NCI-H1436 (cell line): ENCODE results near the gene SLC25A25.
A peak's percentile ranks its signal among the peaks of the same experiment; 100 is the strongest.
"Not testable (repeated sequence)": the region's sequence is repeated elsewhere in the genome, so short reads cannot be mapped to it uniquely, and the experiment has no call there.

Experiments used
- DNase-seq: peaks from one replicate; lab custom pipeline; 2025; lab: John Stamatoyannopoulos, UW

The SLC25A25 gene

GRCh38 chr9:128067645-128068385 lies at the start of gene SLC25A25:
Gene SLC25A25 (plus strand): TSS chr9:128068232. CDS start chr9:128068320, 88 bp downstream.
- peak; percentile 99 for DNase-seq

- DNase-seq: no peak
These were observed 47.3 kb upstream of the SLC25A25 start for GRCh38 chr9:128020692-128021091.

- DNase-seq: no peak
These were observed 46.9 kb upstream of the SLC25A25 start for GRCh38 chr9:128021098-128021497.

DNA sequence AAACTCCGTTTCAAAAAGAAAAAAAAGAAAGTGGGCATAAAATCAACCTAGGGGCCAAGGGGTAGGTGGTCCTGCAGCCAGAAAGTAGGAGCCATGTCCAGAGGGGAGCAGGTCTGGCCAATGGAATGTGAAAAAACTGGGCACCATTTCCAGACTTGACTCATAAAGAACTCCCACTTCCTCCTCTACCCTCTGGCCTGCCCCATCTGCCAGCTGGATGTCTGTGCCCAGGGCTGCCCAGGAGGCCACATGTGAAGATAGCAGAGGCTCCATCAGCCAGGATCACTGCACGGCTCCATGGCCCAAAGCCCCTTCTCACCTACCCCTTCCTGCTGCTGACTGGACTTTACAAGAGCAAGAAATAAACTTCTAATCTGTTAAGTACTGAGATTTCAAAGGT lies 45.1 kb upstream of the SLC25A25 start:
- no peak for DNase-seq

DNA sequence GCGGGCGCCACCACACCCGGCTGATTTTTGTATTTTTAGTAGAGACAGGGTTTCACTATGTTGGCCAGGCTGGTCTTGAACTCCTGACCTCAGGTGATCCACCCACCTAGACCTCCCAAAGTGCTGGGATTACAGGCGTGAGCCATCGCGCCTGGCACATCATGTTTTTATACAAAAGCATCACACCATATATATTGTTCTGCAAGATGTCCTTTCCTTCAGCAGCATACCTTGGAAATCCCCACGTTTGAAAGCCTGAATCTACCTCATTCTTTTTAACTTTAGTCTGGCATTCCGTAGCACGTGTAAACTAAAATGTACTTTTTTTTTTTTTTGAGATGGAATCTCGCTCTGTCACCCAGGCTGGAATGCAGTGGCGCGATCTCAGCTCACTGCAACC lies 44.4 kb upstream of the SLC25A25 start:
- not testable (repeated sequence) for DNase-seq

DNA sequence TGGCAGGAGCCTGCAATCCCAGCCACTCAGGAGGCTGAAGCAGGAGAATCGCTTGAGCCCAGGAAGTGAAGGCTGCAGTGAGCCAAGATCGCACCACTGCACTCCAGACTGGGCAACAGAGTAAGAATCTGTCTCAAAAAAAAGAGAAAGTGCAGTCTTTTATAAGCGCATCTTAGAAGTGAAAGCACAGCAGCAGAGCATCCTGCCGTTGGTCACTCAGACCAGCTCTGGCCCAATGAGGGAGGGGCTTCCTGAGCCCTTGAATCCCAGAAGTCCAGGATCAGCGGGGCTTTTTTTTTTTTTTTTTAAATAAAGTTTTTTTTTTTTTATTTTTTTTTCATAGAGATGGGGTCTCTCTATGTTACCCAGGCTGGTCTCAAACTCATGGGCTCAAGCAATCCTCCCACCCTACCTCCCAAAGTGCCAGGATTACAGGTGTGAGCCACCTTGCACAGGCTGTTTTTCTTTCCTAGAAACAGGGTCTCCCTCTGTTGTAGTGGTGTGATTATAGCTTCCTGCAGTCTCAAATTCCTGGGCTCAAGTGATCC lies 43.2 kb upstream of the SLC25A25 start:
- DNase-seq: no peak

GRCh38 chr9:128025736-128026135 lies 42.3 kb upstream of the SLC25A25 start:
- no peak for DNase-seq

- DNase-seq: no peak
These were observed 41.7 kb upstream of the SLC25A25 start for GRCh38 chr9:128026255-128026772.

DNA sequence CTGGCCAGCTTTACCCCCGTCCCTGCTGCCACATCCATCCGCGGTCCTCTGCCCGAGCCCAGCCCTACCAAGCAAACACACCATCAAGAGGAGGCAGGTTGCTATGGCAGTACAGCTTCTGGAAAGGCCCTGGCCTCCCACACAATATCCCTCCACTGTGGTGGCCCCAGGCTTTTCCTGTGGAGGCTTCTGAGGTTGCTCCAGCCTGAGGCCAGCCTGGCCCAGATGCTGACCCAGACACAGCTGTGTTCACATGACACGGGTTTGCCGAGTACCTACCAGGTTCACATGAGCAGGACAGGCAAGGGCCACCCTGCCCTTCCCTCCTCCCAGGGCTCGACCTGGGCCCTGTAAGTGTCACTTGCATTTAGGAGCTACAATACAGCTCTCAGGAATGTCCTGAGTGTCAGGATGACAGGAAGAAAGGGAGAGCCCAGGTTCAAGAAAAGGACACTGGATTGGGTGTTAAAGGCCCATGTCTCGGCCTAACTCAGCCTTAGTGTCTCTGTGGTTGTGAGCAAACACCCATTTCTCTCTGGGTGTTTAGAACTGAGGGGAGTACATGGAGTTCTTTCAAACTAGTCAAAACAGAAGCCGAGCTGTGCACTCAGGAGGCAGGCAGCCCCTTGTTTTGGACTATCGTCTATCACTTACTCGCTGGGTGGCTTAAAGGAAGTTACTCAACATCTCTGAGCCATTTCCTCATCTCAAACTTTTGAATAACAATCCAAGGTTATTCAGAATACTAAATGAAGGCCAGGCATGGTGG lies 41.1 kb upstream of the SLC25A25 start:
- no peak for DNase-seq

DNA sequence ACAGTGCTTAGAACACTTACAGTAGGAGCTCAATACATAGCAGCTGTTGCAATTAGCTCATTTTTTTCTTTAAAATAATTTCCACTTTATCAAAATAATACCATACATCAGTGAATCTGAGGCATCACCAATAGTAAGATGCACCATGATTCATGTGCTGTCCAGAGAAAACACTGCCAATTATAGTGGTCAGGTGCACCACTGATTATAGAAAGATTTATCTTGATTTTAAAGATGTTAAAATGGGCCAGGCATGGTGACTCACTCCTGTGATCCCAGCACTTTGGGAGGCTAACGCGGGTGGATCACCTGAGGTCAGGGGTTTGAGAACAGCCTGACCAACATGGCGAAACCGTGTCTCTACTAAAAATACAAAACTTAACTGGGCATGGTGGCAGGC lies 40.3 kb upstream of the SLC25A25 start:
- DNase-seq: no peak

DNA sequence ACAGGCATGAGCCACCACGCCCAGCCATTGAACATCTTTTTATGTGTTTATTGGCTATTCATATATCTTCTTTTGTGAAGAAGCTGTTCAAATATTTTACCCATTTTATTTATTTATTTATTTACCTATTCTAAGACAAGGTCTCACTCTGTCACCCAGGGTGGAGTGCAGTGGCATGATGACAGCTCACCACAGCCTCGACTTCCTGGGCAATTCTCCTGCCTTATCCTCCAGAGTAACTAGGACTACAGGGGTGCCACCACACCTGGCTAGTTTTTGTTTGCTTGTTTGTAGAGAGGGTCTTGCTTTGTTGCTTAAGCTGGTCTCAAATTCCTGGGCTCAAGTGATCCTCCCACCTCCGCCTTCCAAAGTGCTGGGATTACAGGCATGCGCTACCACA lies 34.4 kb upstream of the SLC25A25 start:
- no peak for DNase-seq

- DNase-seq: peak; percentile 77
These were observed 33.0 kb upstream of the SLC25A25 start for GRCh38 chr9:128034821-128035652.

DNA sequence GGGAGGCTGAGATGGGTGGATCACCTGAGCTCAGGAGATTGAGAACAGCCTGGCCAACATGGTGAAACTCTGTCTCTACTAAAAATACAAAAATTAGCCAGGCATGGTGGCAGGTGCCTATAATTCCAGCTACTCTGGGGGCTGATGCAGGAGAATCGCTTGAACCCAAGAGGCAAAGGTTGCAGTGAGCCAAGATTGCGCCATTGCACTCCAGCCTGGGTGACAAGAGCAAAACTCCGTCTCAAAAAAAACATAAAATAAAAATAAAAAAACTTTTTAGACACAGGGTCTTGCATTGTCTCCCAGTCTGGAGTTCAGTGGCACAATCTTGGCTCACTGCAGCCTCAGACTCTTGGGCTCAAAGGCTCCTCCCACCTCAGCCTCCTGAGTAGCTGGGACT lies 31.5 kb upstream of the SLC25A25 start:
- not testable (repeated sequence) for DNase-seq

GRCh38 chr9:128040783-128041182 lies 27.2 kb upstream of the SLC25A25 start:
- DNase-seq: not testable (repeated sequence)

DNA sequence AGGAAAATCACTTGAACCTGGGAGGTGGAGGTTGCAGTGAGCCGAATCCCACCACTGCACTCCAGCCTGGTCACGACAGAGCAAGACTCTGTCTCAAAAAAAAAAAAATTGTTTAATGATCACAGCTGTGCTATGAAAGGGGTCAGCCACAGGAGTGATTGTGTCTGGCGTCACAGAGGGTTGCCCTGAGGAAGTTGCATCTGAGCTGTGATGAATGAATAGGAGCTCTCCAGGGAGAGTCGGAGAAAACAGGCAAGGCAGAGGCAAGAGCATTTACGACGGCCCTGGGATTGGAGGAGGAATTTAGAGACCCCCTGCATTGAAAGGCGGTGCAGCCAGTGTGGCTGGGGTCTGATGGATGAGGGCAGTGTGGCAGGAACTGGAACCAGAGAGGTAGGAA lies 26.0 kb upstream of the SLC25A25 start:
- DNase-seq: no peak

GRCh38 chr9:128043467-128043868 lies 24.6 kb upstream of the SLC25A25 start:
- no peak for DNase-seq

- not testable (repeated sequence) for DNase-seq
These were observed 22.6 kb upstream of the SLC25A25 start for GRCh38 chr9:128045409-128045808.

- DNase-seq: no peak
These were observed 22.2 kb upstream of the SLC25A25 start for GRCh38 chr9:128045831-128046230.

DNA sequence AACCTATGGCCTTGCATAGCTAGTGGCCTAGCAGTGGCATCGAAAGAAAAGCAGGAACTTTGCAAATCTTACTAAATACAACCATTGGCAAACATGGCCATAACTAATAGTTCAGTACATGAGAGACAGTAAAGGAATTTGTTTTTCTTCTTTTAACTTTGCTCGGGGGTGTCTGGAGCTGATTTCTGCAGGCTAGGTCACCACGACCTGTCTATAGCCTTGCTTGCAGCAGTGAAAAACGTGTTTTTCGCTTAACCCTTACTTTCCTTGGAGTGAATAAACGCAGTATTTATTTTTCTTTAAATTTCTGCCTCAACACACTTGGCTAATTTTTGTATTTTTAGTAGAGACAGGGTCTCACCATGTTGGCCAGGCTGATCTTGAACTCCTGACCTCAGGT lies 20.8 kb upstream of the SLC25A25 start:
- DNase-seq: no peak

DNA sequence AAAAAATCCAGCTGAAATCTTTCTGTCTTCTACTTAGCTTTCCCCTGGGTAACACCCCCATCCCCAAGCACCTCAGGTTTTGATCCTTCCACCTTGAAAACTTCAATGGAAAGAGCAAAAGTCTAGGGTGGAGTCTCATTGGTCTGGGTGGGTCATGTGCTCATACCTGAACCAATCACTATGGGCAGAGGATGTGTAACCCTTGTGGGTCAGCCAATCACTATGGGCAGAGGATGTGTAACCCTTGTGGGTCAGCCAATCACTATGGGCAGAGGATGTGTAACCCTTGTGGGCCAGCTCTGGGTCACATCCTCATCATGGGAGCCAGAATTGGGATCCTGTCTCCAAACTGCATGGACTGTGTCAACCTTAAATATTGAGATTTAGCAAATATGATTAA lies 19.4 kb upstream of the SLC25A25 start:
- DNase-seq: no peak

DNA sequence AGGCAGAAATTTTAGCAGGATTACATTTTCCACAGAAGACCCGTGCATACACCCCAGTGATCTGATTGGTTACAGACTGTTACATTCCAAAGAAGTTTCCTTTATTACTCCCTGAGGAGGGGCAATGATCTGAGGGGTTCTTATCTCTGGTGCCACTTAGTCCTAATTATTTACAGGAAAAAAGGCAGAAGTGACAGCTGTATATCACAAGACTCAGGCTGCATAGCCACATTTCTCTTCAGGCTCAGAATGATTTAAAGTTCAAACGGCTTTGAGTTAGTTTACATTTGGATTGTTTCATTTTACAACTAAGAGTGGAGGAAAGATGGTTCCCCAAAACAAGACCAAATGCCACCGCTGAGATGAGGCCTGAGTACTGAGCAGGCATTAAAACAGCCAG lies 18.2 kb upstream of the SLC25A25 start:
- DNase-seq: no peak
